Measurements from ENCODE around the gene SEC31A. TPM values are rescaled to one million over a fixed set of nuclear protein-coding genes. Genes with fewer than 3 reads are reported as not detected.
"Not testable (repeated sequence)": the region's sequence is repeated elsewhere in the genome, so short reads cannot be mapped to it uniquely, and the experiment has no call there.

The SEC31A gene
- total RNA-seq, 2 experiments from 2014 or later, result 76.0 to 77.1 TPM

- ATAC-seq (no peak), DNase-seq (no peak)
- Mint-ChIP-seq H3K36me3 (ENCODE audit: low read depth) (peaks cover 31% of the 10 kb centered on the region), H3K9me3 (no peaks in the 10 kb centered on the region), H3K27me3 (no peaks in the 10 kb centered on the region), H3K4me1 (ENCODE audit: low read depth) (peaks cover 11% of the 10 kb centered on the region), H3K27ac (peak overlapping the region; percentile 10), H3K4me3 (no peak overlapping the region)
- ChIA-PET CTCF (no interaction called here), POLR2A (no interaction called here)
- no peak for TF ChIP-seq CTCF (IDR thresholded peaks at IDR 0.05)
- intact Hi-C loops (cut with micrococcal nuclease), result no loop called here
Measured at GRCh38 chr4:82818664-82819662, 72.0 kb downstream of the SEC31A start.

GRCh38 chr4:82816874-82817273, 74.1 kb downstream of the SEC31A start:
- H3K9me3 Mint-ChIP-seq; intact Hi-C loops (cut with micrococcal nuclease); ATAC-seq; POLR2A ChIA-PET; H3K4me3 Mint-ChIP-seq; H3K27ac Mint-ChIP-seq; DNase-seq; H3K27me3 Mint-ChIP-seq: not testable (repeated sequence)
- H3K36me3 Mint-ChIP-seq (ENCODE audit: low read depth), result peaks cover 18% of the 10 kb centered on the region
- CTCF ChIA-PET, result interaction anchor here (1.3 kb wide), 1 partner anchor 36 kb away, joined by 3 read pairs; no protein-coding TSS in a partner anchor
- peaks cover 11% of the 10 kb centered on the region for H3K4me1 Mint-ChIP-seq (ENCODE audit: low read depth)

GRCh38 chr4:82814034-82814433, 76.9 kb downstream of the SEC31A start:
- no peak for TF ChIP-seq CTCF (IDR thresholded peaks at IDR 0.05)
- Mint-ChIP-seq H3K36me3 (ENCODE audit: low read depth) (peaks cover 8% of the 10 kb centered on the region), H3K27me3 (no peaks in the 10 kb centered on the region), H3K4me3 (no peak overlapping the region), H3K4me1 (ENCODE audit: low read depth) (no peaks in the 10 kb centered on the region), H3K27ac (no peak overlapping the region), H3K9me3 (no peaks in the 10 kb centered on the region)
- ATAC-seq (no peak), DNase-seq (no peak)
- intact Hi-C loops (cut with micrococcal nuclease), result no loop called here
- POLR2A ChIA-PET, result no interaction called here
- CTCF ChIA-PET, result no interaction called here

- TF ChIP-seq CTCF (IDR thresholded peaks at IDR 0.05), result no peak
- no peak for ATAC-seq
- Mint-ChIP-seq H3K4me3 (no peak overlapping the region), H3K36me3 (ENCODE audit: low read depth) (no peaks in the 10 kb centered on the region), H3K4me1 (ENCODE audit: low read depth) (no peaks in the 10 kb centered on the region), H3K27ac (no peak overlapping the region), H3K9me3 (no peaks in the 10 kb centered on the region), H3K27me3 (no peaks in the 10 kb centered on the region)
- intact Hi-C loops (cut with micrococcal nuclease), result no loop called here
- CTCF ChIA-PET, result interaction anchor here (1.5 to 2.0 kb wide), 2 partner anchors 26 to 73 kb away, joined by 3 to 5 read pairs; no protein-coding TSS in a partner anchor
- DNase-seq, result no peak
- POLR2A ChIA-PET, result no interaction called here
Measured at GRCh38 chr4:82811838-82812341, 79.1 kb downstream of the SEC31A start.

GRCh38 chr4:82811392-82811791, 79.6 kb downstream of the SEC31A start:
- POLR2A ChIA-PET, result no interaction called here
- TF ChIP-seq CTCF (IDR thresholded peaks at IDR 0.05), result no peak
- no peak for DNase-seq
- Mint-ChIP-seq H3K4me3 (no peak overlapping the region), H3K4me1 (ENCODE audit: low read depth) (no peaks in the 10 kb centered on the region), H3K27ac (no peak overlapping the region), H3K36me3 (ENCODE audit: low read depth) (no peaks in the 10 kb centered on the region), H3K9me3 (no peaks in the 10 kb centered on the region), H3K27me3 (no peaks in the 10 kb centered on the region)
- ATAC-seq, result no peak
- CTCF ChIA-PET, result interaction anchor here (1.5 to 2.0 kb wide), 2 partner anchors 26 to 72 kb away, joined by 3 to 5 read pairs; no protein-coding TSS in a partner anchor
- intact Hi-C loops (cut with micrococcal nuclease), result no loop called here

Data from activated CD8-positive, alpha-beta T cell treated with anti-CD3 and anti-CD28 coated beads for 36 hours (primary cell).